Esophagus mucosa (tissue), 1 donor: ENCODE results near the gene CMPK2. TPM values are rescaled to one million over a fixed set of nuclear protein-coding genes. Genes with fewer than 3 reads are reported as not detected.
"Not testable (repeated sequence)": the region's sequence is repeated elsewhere in the genome, so short reads cannot be mapped to it uniquely, and the experiment has no call there.

Experiments
- ATAC-seq: fragments of 200-7000 bp; cut with Tn5 transposase; one replicate; pipeline ENCODE4 v1.9.1; 2020
- total RNA-seq: library from RNA; stranded (reverse); gene quantifications from one replicate; pipeline ENCODE4 v1.2.4, GENCODE V29; 2023
- donor health status: DM: yes; HTN: yes; CAD: no.

Gene CMPK2
- total RNA-seq, result 2.6 TPM

- ATAC-seq, result peak; percentile 60
These were observed at the start of gene CMPK2 for GRCh38 chr2:6865346-6866274. Gene CMPK2, minus strand, starts transcription at chr2:6865907. Its CDS starts 211 bp downstream, at chr2:6865696.

GRCh38 chr2:6915399-6915798 is 49.7 kb upstream of the CMPK2 start:
- no peak for ATAC-seq

- peak; percentile 78 for ATAC-seq
These were observed 49.1 kb upstream of the CMPK2 start for GRCh38 chr2:6914828-6915227.

- no peak for ATAC-seq
These were observed 47.9 kb upstream of the CMPK2 start for GRCh38 chr2:6913415-6914157.

GRCh38 chr2:6911721-6912120 is 46.0 kb upstream of the CMPK2 start:
- no peak for ATAC-seq

- no peak for ATAC-seq
These were observed 44.0 kb upstream of the CMPK2 start for GRCh38 chr2:6909431-6910385.

- ATAC-seq, result no peak
These were observed 42.6 kb upstream of the CMPK2 start for GRCh38 chr2:6908291-6908690.

- no peak for ATAC-seq
These were observed 40.5 kb upstream of the CMPK2 start for GRCh38 chr2:6906165-6906741.

GRCh38 chr2:6905668-6906067 is 40.0 kb upstream of the CMPK2 start:
- ATAC-seq, result no peak

GRCh38 chr2:6902581-6902980 is 36.9 kb upstream of the CMPK2 start:
- not testable (repeated sequence) for ATAC-seq

- no peak for ATAC-seq
These were observed 31.4 kb upstream of the CMPK2 start for GRCh38 chr2:6896930-6897759.

GRCh38 chr2:6893876-6894482 is 28.3 kb upstream of the CMPK2 start:
- ATAC-seq, result no peak

GRCh38 chr2:6888724-6889123 is 23.0 kb upstream of the CMPK2 start:
- no peak for ATAC-seq

GRCh38 chr2:6887751-6888192 is 22.1 kb upstream of the CMPK2 start:
- ATAC-seq, result no peak

GRCh38 chr2:6885968-6886367 is 20.3 kb upstream of the CMPK2 start:
- no peak for ATAC-seq

- no peak for ATAC-seq
These were observed 19.8 kb upstream of the CMPK2 start for GRCh38 chr2:6885551-6885950.

GRCh38 chr2:6883448-6884122 is 17.9 kb upstream of the CMPK2 start:
- ATAC-seq, result no peak

GRCh38 chr2:6881516-6881915 is 15.8 kb upstream of the CMPK2 start:
- no peak for ATAC-seq

GRCh38 chr2:6881046-6881445 is 15.3 kb upstream of the CMPK2 start:
- no peak for ATAC-seq

- no peak for ATAC-seq
These were observed 14.6 kb upstream of the CMPK2 start for GRCh38 chr2:6880200-6880733.
